Testis (tissue), 2 donors: Measurements from ENCODE around the gene SEMA5A.

Experiments used
- CTCF ChIP-seq, 3 experiments: fragments of 450-650 bp in 2 of 3; fragments of 200-600 bp in 1 of 3; sonication (generic) in 1 of 3; IDR thresholded peaks; one replicate each; pipeline ENCODE4 v1.5.1; 2016 to 2019; ENCODE audit warnings: antibody characterized with exemption in 3 of 3, mild to moderate bottlenecking in 2 of 3, moderate library complexity in 1 of 3
- POLR2A ChIP-seq: fragments of 450-650 bp; IDR thresholded peaks from one replicate; pipeline ENCODE4 v1.6.1; 2017; ENCODE audit warnings: antibody characterized with exemption, mild to moderate bottlenecking, moderate library complexity

GRCh38 chr5:9268226-9268625 is 277.6 kb downstream of the SEMA5A start:
- TF ChIP-seq CTCF (IDR thresholded peaks at IDR 0.05) = no peak
- TF ChIP-seq POLR2A = no peak
